DOHH2 (cell line): Measurements from ENCODE around the gene KCNIP4.

Source experiments
- H3F3A ChIP-seq: fragments of 200-600 bp; sonication (generic), shearing (Covaris generic); 2 replicates; pipeline ENCODE4 v1.6.0; 2016; ENCODE audit warnings: antibody characterized with exemption, mild to moderate bottlenecking; ENCODE audit not compliant: control insufficient read depth, insufficient read depth
- H3K27ac ChIP-seq: fragments of 200-600 bp; sonication (generic); 2 replicates; pipeline ENCODE4 v1.5.1; 2014; ENCODE audit warnings: low read depth, mild to moderate bottlenecking, low read length, moderate library complexity
- H3K27me3 ChIP-seq: fragments of 200-600 bp; sonication (generic); 2 replicates; pipeline ENCODE4 v1.6.1; 2014; ENCODE audit warnings: mild to moderate bottlenecking, low read length, mixed read lengths; ENCODE audit not compliant: control insufficient read depth
- H3K36me3 ChIP-seq: fragments of 200-600 bp; sonication (generic); 2 replicates; pipeline ENCODE4 v1.6.1; 2014; ENCODE audit warnings: mild to moderate bottlenecking, low read length, moderate library complexity, mixed read lengths; ENCODE audit not compliant: control insufficient read depth
- H3K4me1 ChIP-seq: fragments of 200-600 bp; sonication (generic); 2 replicates; pipeline ENCODE4 v1.6.1; 2014; ENCODE audit warnings: mild to moderate bottlenecking, low read length, mixed read lengths; ENCODE audit not compliant: control insufficient read depth
- H3K4me2 ChIP-seq: fragments of 200-600 bp; sonication (generic); 2 replicates; pipeline ENCODE4 v1.6.0; 2014; ENCODE audit warnings: mild to moderate bottlenecking, low read length, moderate library complexity
- H3K4me3 ChIP-seq: fragments of 200-600 bp; sonication (generic); 2 replicates; pipeline ENCODE4 v1.5.1; 2014; ENCODE audit warnings: mild to moderate bottlenecking, low read length, mixed read lengths
- H3K79me2 ChIP-seq: fragments of 200-600 bp; sonication (generic); 2 replicates; pipeline ENCODE4 v1.6.1; 2014; ENCODE audit warnings: mild to moderate bottlenecking, low read length, mixed read lengths; ENCODE audit not compliant: control insufficient read depth
- H3K9me2 ChIP-seq: fragments of 200-600 bp; sonication (generic); replicated peaks from 2 replicates; pipeline ENCODE4 v1.6.1; 2014; ENCODE audit warnings: mild to moderate bottlenecking, low read length, mixed read lengths; ENCODE audit not compliant: control insufficient read depth
- H3K9me3 ChIP-seq: fragments of 200-600 bp; sonication (generic); 2 replicates; pipeline ENCODE4 v1.6.1; 2014; ENCODE audit warnings: antibody characterized with exemption, low read length, mixed read lengths; ENCODE audit not compliant: control insufficient read depth, insufficient read depth
- H4K20me1 ChIP-seq: fragments of 200-600 bp; sonication (generic); 2 replicates; pipeline ENCODE4 v1.6.0; 2014; ENCODE audit warnings: low read depth, mild to moderate bottlenecking, antibody characterized with exemption, low read length, moderate library complexity; ENCODE audit not compliant: control insufficient read depth, insufficient read depth
- CTCF ChIP-seq: fragments of 200-600 bp; sonication (generic); IDR thresholded peaks from one replicate; pipeline ENCODE4 v1.5.1; 2014; ENCODE audit warnings: antibody characterized with exemption, mild to moderate bottlenecking, low read depth, low read length; ENCODE audit not compliant: poor library complexity, severe bottlenecking
- EZH2phosphoT487 ChIP-seq: fragments of 200-600 bp; sonication (generic); IDR thresholded peaks from 2 replicates; pipeline ENCODE4 v1.6.1; 2017; ENCODE audit warnings: borderline replicate concordance, mild to moderate bottlenecking, antibody characterized with exemption, low read length, moderate library complexity, mixed read lengths

The KCNIP4 gene

DNA sequence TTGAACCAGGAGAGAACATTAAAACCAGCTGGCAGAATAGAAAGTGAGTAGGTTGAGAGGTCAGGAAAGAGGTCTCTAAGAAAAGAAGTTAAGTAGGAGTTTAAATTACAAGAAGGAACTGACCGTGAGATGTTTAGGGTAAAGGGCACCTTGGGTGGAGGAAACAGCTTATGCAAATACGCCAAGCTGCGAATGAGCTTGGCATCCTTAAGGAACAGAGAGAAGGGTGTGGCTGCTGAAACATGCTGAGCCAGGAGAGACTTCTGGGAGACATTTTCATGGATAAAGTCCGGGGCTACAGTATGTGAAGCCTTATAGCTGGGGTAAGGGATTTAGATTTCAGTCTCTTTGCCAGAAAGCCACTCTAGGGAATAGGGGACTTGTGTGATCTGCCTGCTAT lies 249.1 kb downstream of the KCNIP4 start:
- Histone ChIP-seq H3K9me2 (no peaks in the 10 kb centered on the region), H3K79me2 (no peaks in the 10 kb centered on the region), H3K4me1 (no peaks in the 10 kb centered on the region), H3K9me3 (no peaks in the 10 kb centered on the region), H4K20me1 (no peaks in the 10 kb centered on the region), H3K27ac (no peak overlapping the region), H3K4me2 (no peak overlapping the region), H3K4me3 (no peak overlapping the region), H3F3A (no peaks in the 10 kb centered on the region), H3K36me3 (no peaks in the 10 kb centered on the region), H3K27me3 (no peaks in the 10 kb centered on the region)
- TF ChIP-seq EZH2phosphoT487, result no peak

- Histone ChIP-seq H3K27me3 (no peaks in the 10 kb centered on the region), H3K36me3 (no peaks in the 10 kb centered on the region), H4K20me1 (no peaks in the 10 kb centered on the region), H3K4me3 (no peak overlapping the region), H3K4me1 (no peaks in the 10 kb centered on the region), H3K27ac (no peak overlapping the region), H3F3A (no peaks in the 10 kb centered on the region), H3K9me2 (no peaks in the 10 kb centered on the region), H3K4me2 (no peak overlapping the region), H3K9me3 (no peaks in the 10 kb centered on the region), H3K79me2 (no peaks in the 10 kb centered on the region)
- TF ChIP-seq EZH2phosphoT487, result no peak
- no peak for TF ChIP-seq CTCF
Observed at GRCh38 chr4:21697583-21697982, 251.0 kb downstream of the KCNIP4 start.

- Histone ChIP-seq H3K9me3 (no peaks in the 10 kb centered on the region), H3K79me2 (no peaks in the 10 kb centered on the region), H3K27ac (no peak overlapping the region), H3K4me2 (no peak overlapping the region), H3F3A (no peaks in the 10 kb centered on the region), H3K9me2 (no peaks in the 10 kb centered on the region), H3K4me1 (no peaks in the 10 kb centered on the region), H3K36me3 (no peaks in the 10 kb centered on the region), H3K4me3 (no peak overlapping the region), H3K27me3 (no peaks in the 10 kb centered on the region), H4K20me1 (no peaks in the 10 kb centered on the region)
- TF ChIP-seq EZH2phosphoT487 (no peak), CTCF (no peak)
Observed at GRCh38 chr4:21695141-21695540, 253.4 kb downstream of the KCNIP4 start.

DNA sequence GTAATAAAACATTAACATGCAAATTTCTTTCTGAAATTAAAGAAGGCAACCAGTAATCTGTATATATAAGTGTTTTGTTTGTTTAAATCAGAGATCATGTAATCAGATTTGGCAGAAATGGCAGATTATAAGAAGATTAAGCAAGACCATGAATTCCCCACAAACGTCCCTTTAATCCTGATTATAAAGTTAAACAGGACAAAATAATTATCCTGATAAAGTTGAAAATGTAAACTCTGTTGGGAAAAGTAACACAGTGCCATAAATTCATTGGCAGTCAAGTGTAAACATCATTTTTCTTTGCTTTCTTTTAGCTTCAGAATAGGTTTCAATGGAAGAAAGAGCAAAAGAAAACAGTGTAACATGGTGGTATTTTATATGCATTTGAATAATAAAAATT lies 256.3 kb downstream of the KCNIP4 start:
- Histone ChIP-seq H3K27me3 (no peaks in the 10 kb centered on the region), H3K79me2 (no peaks in the 10 kb centered on the region), H3K4me3 (no peak overlapping the region), H4K20me1 (no peaks in the 10 kb centered on the region), H3K27ac (no peak overlapping the region), H3K36me3 (no peaks in the 10 kb centered on the region), H3K4me2 (no peak overlapping the region), H3F3A (no peaks in the 10 kb centered on the region), H3K4me1 (no peaks in the 10 kb centered on the region), H3K9me3 (no peaks in the 10 kb centered on the region), H3K9me2 (no peaks in the 10 kb centered on the region)
- TF ChIP-seq CTCF, result no peak
- no peak for TF ChIP-seq EZH2phosphoT487
